GM23338 (cell line): Measurements from ENCODE around the gene PLPPR3. TPM values are rescaled to one million over a fixed set of nuclear protein-coding genes. Genes with fewer than 3 reads are reported as not detected.

Source experiments
- ATAC-seq: fragments of 200-7000 bp; cut with Tn5 transposase; 3 replicates; pipeline ENCODE4 v1.9.1; 2020
- DNase-seq: peaks from one replicate; pipeline ENCODE4 v3.0.0-alpha.2; 2015; ENCODE audit warnings: low spot score
- H2AFZ ChIP-seq: fragments of 200-600 bp; sonication (generic); 2 replicates; pipeline ENCODE4 v1.8.0; 2016; ENCODE audit warnings: antibody characterized with exemption, mild to moderate bottlenecking, moderate library complexity
- H3F3A ChIP-seq: fragments of 200-600 bp; sonication (generic); replicated peaks from 2 replicates; pipeline ENCODE4 v1.8.0; 2017; ENCODE audit warnings: antibody characterized with exemption, mixed run types, low read depth
- H3K27ac ChIP-seq: fragments of 200-600 bp; sonication (generic); 2 replicates; pipeline ENCODE4 v1.6.1; 2016; ENCODE audit warnings: low read depth
- H3K27me3 ChIP-seq: fragments of 200-600 bp; sonication (generic); 2 replicates; pipeline ENCODE4 v1.8.0; 2016; ENCODE audit warnings: mild to moderate bottlenecking, mixed run types, moderate library complexity; ENCODE audit not compliant: insufficient read depth
- H3K36me3 ChIP-seq: fragments of 200-600 bp; sonication (generic); 2 replicates; pipeline ENCODE4 v1.8.0; 2016; ENCODE audit warnings: mild to moderate bottlenecking; ENCODE audit not compliant: insufficient read depth
- H3K4me1 ChIP-seq: fragments of 200-600 bp; sonication (generic); 2 replicates; pipeline ENCODE4 v1.8.0; 2016; ENCODE audit warnings: mild to moderate bottlenecking, moderate library complexity; ENCODE audit not compliant: insufficient read depth
- H3K4me2 ChIP-seq: fragments of 200-600 bp; sonication (generic); 2 replicates; pipeline ENCODE4 v1.7.1; 2017; ENCODE audit warnings: mixed run types
- H3K4me3 ChIP-seq: fragments of 200-600 bp; sonication (generic); 2 replicates; pipeline ENCODE4 v1.6.1; 2016; ENCODE audit warnings: mixed run types
- H3K79me2 ChIP-seq: fragments of 200-600 bp; sonication (generic); replicated peaks from 2 replicates; pipeline ENCODE4 v1.8.0; 2017; ENCODE audit warnings: mild to moderate bottlenecking; ENCODE audit not compliant: insufficient read depth
- H3K9me2 ChIP-seq: fragments of 200-600 bp; sonication (generic); 2 replicates; pipeline ENCODE4 v1.8.0; 2017; ENCODE audit not compliant: insufficient read depth
- H4K20me1 ChIP-seq: fragments of 200-600 bp; sonication (generic); replicated peaks from 2 replicates; pipeline ENCODE4 v1.8.0; 2017; ENCODE audit warnings: mild to moderate bottlenecking; ENCODE audit not compliant: insufficient read depth
- H3K27ac Mint-ChIP-seq: 2 replicates; pipeline ENCODE4 v1.8.0; 2020; ENCODE audit warnings: inconsistent platforms, mild to moderate bottlenecking, moderate library complexity, mixed read lengths
- H3K27me3 Mint-ChIP-seq: 3 replicates; pipeline ENCODE4 v1.8.0; 2022; ENCODE audit warnings: low read depth, mild to moderate bottlenecking, moderate library complexity, mixed read lengths, inconsistent platforms; ENCODE audit not compliant: insufficient read depth, poor library complexity
- H3K36me3 Mint-ChIP-seq: 3 replicates; pipeline ENCODE4 v1.8.0; 2021; ENCODE audit warnings: low read depth, mild to moderate bottlenecking, inconsistent platforms, moderate library complexity, mixed read lengths
- H3K4me1 Mint-ChIP-seq: 3 replicates; pipeline ENCODE4 v1.8.0; 2020; ENCODE audit warnings: mild to moderate bottlenecking, inconsistent platforms, mixed read lengths
- H3K4me3 Mint-ChIP-seq: 3 replicates; pipeline ENCODE4 v1.8.0; 2021; ENCODE audit warnings: moderate library complexity, mild to moderate bottlenecking, inconsistent platforms, mixed read lengths
- H3K9me3 Mint-ChIP-seq: 3 replicates; pipeline ENCODE4 v1.8.0; 2020; ENCODE audit warnings: moderate library complexity, mild to moderate bottlenecking, inconsistent platforms, mixed read lengths
- EZH2phosphoT487 ChIP-seq: fragments of 200-600 bp; sonication (generic); IDR thresholded peaks from one replicate; pipeline ENCODE4 v1.8.1; 2018; ENCODE audit warnings: antibody characterized with exemption; ENCODE audit not compliant: unreplicated experiment
- JUNB ChIP-seq: IDR thresholded peaks from one replicate; pipeline ENCODE4 v1.6.1; 2016; ENCODE audit warnings: antibody characterized with exemption; ENCODE audit not compliant: unreplicated experiment
- POLR2AphosphoS5 ChIP-seq: IDR thresholded peaks from 2 replicates; pipeline ENCODE4 v1.6.1; 2016; ENCODE audit warnings: antibody characterized with exemption, low read depth
- REST ChIP-seq: IDR thresholded peaks from one replicate; pipeline ENCODE4 v1.6.1; 2018; ENCODE audit warnings: antibody characterized with exemption; ENCODE audit not compliant: unreplicated experiment
- ZNF331 ChIP-seq: fragments of 250-450 bp; sonication (Bioruptor Pico); IDR thresholded peaks from 2 replicates; pipeline ENCODE4 v1.5.0; 2020; ENCODE audit warnings: low read depth, mild to moderate bottlenecking, moderate library complexity
- ZNF462 ChIP-seq: fragments of 250-450 bp; sonication (Bioruptor Pico); IDR thresholded peaks from 2 replicates; pipeline ENCODE4 v1.5.0; 2020; ENCODE audit warnings: mild to moderate bottlenecking, moderate library complexity
- polyA plus RNA-seq: library from polyadenylated mRNA; unstranded; fragments of >200 nt; fragmentation: Nextera tagmentation; extraction: Ambion mirVana; gene quantifications from 2 replicates; pipeline ENCODE4 v1.2.1, GENCODE V29; 2016
- total RNA-seq: library from RNA; depleted of rRNA; stranded (reverse); fragments of >200 nt; shearing (Covaris generic); gene quantifications from 2 replicates; pipeline ENCODE4 v1.2.3, GENCODE V29; 2014

PLPPR3 gene
- total and polyA plus RNA-seq, 2 experiments from 2014 or later, result 14.8 to 81.1 TPM

DNA sequence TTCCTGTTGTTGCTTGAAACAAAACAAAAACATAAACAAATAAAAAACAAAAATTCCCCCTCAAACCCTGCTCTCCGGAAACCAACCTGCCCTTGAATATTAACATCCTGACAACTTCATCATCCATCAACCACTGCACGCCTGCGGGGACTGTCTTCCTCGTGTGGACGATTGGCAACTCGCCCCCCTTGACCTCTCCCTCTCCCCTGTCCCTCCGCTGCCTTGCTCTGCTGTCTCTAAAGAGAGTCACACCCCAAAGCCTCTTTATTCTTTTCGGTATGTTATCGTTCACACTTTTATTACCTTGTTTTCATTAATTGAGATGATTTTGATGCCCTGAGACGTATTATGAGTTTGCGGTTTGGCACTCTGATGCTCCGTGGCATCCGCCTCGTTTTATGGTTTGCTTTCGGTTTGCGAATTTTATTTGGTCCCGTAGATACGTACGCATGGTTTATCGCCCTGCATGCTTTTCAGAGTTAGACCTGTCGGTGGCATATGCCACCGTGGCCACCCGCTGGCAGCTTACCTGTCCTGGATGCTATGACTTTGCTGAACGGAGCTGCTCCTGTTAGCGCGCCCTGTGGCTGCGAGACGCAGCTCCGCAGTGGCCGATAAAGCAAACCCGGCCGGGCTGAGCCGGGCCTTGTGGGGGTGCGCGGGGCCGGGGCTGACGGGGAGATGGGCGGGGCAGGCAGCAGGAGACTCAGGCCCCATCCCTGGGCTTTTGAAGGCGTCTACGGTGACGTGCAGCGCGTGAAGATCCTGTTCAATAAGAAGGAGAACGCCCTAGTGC, 13.9 kb downstream of the PLPPR3 start (continued):
- no peak for TF ChIP-seq ZNF462 (CRISPR knock-in tag)
- no peak for TF ChIP-seq JUNB
- TF ChIP-seq EZH2phosphoT487, result no peak
- no peak for TF ChIP-seq POLR2AphosphoS5
- no peak for TF ChIP-seq ZNF331 (CRISPR knock-in tag)

GRCh38 chr19:806815-807421, 14.8 kb downstream of the PLPPR3 start:
- Histone ChIP-seq H3K79me2 (peaks cover 62% of the 10 kb centered on the region), H3F3A (peaks cover 79% of the 10 kb centered on the region), H3K4me2 (no peak overlapping the region), H4K20me1 (peaks cover 59% of the 10 kb centered on the region), H3K27ac (peak overlapping the region; percentile 70), H3K36me3 (peaks cover 47% of the 10 kb centered on the region), H3K4me1 (peaks cover 2% of the 10 kb centered on the region; the same call in 1 of the 2 replicates), H3K4me3 (no peak overlapping the region), H3K9me2 (no peaks in the 10 kb centered on the region), H2AFZ (no peak overlapping the region), H3K27me3 (no peaks in the 10 kb centered on the region)
- DNase-seq (peak; percentile 25), ATAC-seq (no peak)
- Mint-ChIP-seq H3K27me3 (peaks cover 35% of the 10 kb centered on the region), H3K4me1 (peaks cover 18% of the 10 kb centered on the region), H3K36me3 (peaks cover 83% of the 10 kb centered on the region), H3K9me3 (no peaks in the 10 kb centered on the region), H3K27ac (no peak overlapping the region), H3K4me3 (no peak overlapping the region; the same call in 2 of the 3 replicates)
- no peak for TF ChIP-seq REST
